Activated CD8-positive, alpha-beta memory T cell treated with anti-CD3 and anti-CD28 coated beads for 36 hours (primary cell): ENCODE results near the gene UBE2R2. TPM values are rescaled to one million over a fixed set of nuclear protein-coding genes. Genes with fewer than 3 reads are reported as not detected.
"Not testable (repeated sequence)": the region's sequence is repeated elsewhere in the genome, so short reads cannot be mapped to it uniquely, and the experiment has no call there.

ENCODE experiments used
- CTCF ChIA-PET: fragments of 350-600 bp; sonication (Branson Sonifier 250); formaldehyde crosslinking; loops from one replicate; lab custom pipeline; 2021; ENCODE audit warnings: antibody characterized with exemption; lab: Charles Lee
- POLR2A ChIA-PET: fragments of 350-600 bp; sonication (Branson Sonifier 250); formaldehyde crosslinking; loops from one replicate; lab custom pipeline; 2021; ENCODE audit warnings: antibody characterized with exemption; lab: Charles Lee
- total RNA-seq, 2 experiments: library from RNA; stranded (reverse); gene quantifications; one replicate each; pipeline ENCODE4 v1.2.3, GENCODE V29; 2021

The UBE2R2 gene
- total RNA-seq, 2 experiments from 2014 or later = 33.6 to 34.0 TPM

- CTCF ChIA-PET = no interaction called here
- POLR2A ChIA-PET = no interaction called here
These were observed 50.9 kb downstream of the UBE2R2 start for GRCh38 chr9:33867747-33868439.

GRCh38 chr9:33868440-33868973, 51.5 kb downstream of the UBE2R2 start:
- CTCF ChIA-PET = no interaction called here
- POLR2A ChIA-PET = no interaction called here

GRCh38 chr9:33869243-33869642, 52.3 kb downstream of the UBE2R2 start:
- CTCF ChIA-PET, POLR2A ChIA-PET: not testable (repeated sequence)

- ChIA-PET POLR2A (no interaction called here), CTCF (interaction anchor here (0.6 kb wide), 1 partner anchor 228 kb away, joined by 4 read pairs; no protein-coding TSS in a partner anchor)
These were observed 60.9 kb downstream of the UBE2R2 start for GRCh38 chr9:33877727-33878489.

DNA sequence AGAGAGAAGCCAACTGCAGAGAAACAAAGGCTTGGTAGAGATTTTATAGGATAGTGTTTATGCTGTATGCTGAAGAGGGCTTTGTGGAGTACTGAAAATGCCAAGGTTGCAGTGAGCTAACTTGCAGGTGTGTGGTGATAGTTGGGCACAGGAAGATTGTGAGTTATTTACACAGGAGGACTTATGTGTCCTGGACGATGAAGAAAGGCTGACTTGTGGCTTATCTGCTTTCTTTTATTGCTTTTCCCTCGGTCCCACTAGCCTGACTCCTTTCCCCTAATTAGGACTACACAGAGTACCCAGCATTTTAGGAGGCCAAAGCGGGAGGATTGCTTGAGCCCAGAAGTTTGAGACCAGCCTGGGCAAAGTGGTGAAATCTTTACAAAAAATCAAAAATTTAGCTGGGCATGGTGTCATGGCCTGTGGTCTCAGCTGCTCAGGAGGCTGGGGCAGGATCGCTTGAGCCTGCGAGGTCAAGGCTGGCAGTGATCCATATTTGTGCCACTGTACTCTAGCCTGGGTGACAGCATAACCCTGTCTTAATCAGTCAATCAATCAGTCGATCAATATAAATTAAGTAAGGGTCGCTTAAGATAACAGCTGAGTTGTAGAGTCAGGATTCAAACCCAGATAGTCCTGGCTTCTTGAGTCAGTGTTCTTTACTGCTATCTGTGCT, 61.9 kb downstream of the UBE2R2 start:
- ChIA-PET POLR2A (no interaction called here), CTCF (interaction anchor here (0.7 kb wide), 1 partner anchor 1656 kb away, joined by 5 read pairs; no protein-coding TSS in a partner anchor)

GRCh38 chr9:33880211-33881089, 63.5 kb downstream of the UBE2R2 start:
- ChIA-PET POLR2A (no interaction called here), CTCF (no interaction called here)

DNA sequence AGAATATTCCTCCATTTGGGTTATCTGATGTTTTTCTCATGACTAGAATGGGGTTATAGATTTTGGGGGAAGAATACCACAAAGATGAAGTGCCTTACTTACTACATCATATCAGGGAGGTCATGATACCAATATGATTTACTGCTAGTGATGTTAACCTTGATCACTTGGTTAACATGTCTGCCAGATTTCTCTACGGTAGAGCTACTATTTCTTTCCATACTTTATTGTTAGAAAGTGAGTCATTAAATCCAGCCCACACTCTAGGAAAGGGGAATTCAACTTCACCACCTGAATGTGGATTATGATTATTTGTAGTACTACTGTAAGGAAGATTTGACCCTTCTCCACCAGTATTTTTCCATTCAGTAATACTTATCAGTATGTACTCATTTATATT, 64.7 kb downstream of the UBE2R2 start:
- CTCF ChIA-PET = no interaction called here
- POLR2A ChIA-PET = no interaction called here

- ChIA-PET POLR2A (interaction anchor here (0.5 kb wide), 1 partner anchor 66 kb away, joined by 19 read pairs; no protein-coding TSS in a partner anchor), CTCF (interaction anchor here (1.3 kb wide), 1 partner anchor 72 kb away, joined by 4 read pairs; no protein-coding TSS in a partner anchor)
These were observed 68.1 kb downstream of the UBE2R2 start for GRCh38 chr9:33884856-33885701.

DNA sequence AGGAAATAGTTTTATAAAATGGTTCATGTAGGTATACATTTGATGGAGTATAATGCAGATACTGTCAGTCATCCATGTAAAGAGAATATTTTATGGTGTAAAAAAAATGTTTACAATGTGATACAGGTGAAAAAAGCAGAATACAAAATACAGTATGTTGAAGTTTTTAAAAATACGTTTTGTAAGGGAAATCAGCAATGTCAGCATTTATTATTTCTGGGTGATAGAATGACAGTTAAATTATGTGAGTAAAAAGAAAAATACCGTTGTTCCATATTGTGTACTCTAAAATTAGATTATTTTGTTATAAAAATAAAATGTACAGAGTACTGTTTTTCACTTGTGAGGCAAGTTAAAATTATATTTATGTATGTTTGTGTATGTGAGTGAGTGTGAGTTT, 69.0 kb downstream of the UBE2R2 start:
- ChIA-PET CTCF (no interaction called here), POLR2A (interaction anchor here (0.5 kb wide), 1 partner anchor 67 kb away, joined by 19 read pairs; no protein-coding TSS in a partner anchor)

DNA sequence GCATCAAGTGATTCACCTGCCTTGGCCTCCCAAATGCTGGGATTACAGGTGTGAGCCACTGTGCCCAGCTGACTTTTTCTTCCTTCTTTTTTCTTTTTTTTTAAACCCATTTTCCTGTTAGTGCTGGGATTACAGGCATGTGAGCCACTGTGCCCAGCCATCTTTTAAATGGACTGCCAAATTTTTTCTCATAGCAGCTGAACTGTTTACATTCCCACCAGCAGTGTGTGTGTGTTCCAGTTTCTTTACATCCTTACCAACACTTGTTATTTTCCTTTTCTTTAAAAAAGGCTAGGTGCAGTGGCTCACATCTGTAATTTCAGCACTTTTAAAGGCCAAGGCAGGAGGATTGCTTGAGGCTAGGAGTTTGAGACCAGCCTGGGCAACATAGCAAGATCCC, 76.9 kb downstream of the UBE2R2 start:
- CTCF ChIA-PET = interaction anchor here (0.6 to 0.9 kb wide), 3 partner anchors 49 to 93 kb away, joined by 3 to 4 read pairs (median 3); no protein-coding TSS in a partner anchor
- POLR2A ChIA-PET = no interaction called here

- ChIA-PET POLR2A (no interaction called here), CTCF (interaction anchor here (0.6 to 0.9 kb wide), 2 partner anchors 49 to 93 kb away, joined by 3 read pairs; no protein-coding TSS in a partner anchor)
These were observed 77.4 kb downstream of the UBE2R2 start for GRCh38 chr9:33894316-33894715.

DNA sequence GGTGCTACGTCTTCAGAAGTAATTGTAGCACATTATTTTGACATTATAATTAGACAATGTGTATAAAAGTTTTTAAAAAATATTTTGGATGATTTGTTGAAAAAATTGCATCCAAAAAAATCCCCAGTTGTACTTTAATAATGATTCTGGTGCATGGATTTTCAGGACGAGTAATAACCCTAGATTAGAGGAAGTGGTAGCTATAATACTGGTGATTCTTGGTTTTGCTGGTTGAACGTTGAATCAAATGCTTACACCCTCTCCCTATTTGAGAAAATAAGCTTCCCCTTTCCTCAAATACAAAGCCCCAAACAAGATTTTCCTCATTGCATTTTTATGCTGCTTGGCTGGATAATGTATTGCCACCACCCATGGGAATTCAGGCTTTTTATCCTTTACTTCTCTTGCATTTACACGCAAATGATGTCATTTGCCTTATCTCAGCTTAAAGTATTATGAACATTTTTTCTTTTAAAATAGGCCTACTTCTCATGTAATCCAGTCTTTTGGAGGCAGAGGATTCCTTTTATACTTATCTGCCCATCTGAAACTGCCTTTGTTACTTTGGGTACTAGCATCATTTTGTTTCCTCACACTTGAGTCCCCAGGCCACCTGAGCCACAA, 86.3 kb downstream of the UBE2R2 start:
- POLR2A ChIA-PET = interaction anchor here (0.5 kb wide), 1 partner anchor 421 kb away, joined by 4 read pairs; no protein-coding TSS in a partner anchor
- CTCF ChIA-PET = interaction anchor here (0.9 kb wide), 1 partner anchor 51 kb away, joined by 4 read pairs; no protein-coding TSS in a partner anchor

- CTCF ChIA-PET = no interaction called here
- POLR2A ChIA-PET = no interaction called here
These were observed 88.2 kb downstream of the UBE2R2 start for GRCh38 chr9:33905137-33905536.

DNA sequence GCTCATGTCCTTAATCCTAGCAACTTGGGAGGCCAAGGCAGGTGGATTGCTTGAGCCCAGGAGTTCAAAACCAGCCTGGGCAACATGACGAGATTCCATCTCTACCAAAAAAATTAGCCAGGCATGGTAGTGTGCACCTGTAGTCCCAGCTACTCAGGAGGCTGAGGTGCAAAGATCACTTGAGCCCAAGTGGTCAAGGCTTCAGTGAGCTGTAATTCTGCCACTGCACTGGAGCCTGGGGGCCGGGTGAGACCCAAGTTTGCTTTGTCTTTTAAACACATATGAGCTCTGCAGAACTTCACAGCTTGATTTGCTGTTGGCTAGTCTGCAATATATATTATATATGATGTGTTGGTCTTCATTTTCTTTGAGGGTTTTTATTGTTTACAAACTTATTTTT, 89.8 kb downstream of the UBE2R2 start:
- POLR2A ChIA-PET = no interaction called here
- CTCF ChIA-PET = no interaction called here

- ChIA-PET POLR2A (no interaction called here), CTCF (no interaction called here)
These were observed 90.4 kb downstream of the UBE2R2 start for GRCh38 chr9:33907347-33907746.

DNA sequence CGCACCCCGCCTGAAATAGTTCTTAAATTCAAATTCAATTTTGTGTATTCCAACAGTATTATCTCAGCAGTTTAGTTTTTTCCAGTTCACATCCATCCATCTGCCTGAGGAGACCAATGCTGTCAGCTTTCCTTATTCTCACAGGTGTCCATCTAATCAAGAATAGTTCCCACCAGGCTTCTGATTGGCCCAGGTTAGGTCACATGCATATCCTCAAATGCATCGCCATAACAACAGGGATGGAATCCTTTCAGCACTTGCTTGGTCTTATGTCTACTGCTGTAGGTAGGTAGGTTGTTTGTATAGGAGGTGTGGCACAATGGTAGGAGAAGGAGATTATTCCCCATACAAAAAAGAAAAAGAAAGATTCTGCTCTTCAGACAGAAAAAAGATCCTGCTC, 91.2 kb downstream of the UBE2R2 start:
- POLR2A ChIA-PET = no interaction called here
- CTCF ChIA-PET = no interaction called here

DNA sequence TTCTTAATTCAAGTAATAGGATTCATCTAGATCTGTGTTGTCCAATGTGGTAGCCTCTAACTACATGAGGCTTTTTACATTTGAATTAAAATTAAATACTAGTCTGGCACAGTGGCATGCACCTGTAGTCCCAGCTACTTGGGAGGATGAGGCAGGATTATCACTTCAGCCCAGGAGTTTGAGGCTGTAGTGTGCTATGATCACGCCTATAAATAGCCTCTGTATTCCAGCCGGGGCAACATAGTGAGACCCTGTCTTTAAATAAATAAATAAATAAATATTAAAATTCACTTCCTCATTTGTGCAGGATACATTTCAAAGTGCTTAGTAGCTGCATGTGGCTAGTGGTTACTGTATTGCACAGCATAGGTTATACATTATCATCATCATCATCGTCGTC, 91.8 kb downstream of the UBE2R2 start:
- POLR2A ChIA-PET = no interaction called here
- CTCF ChIA-PET = no interaction called here
